ENCODE data around the gene GNAT2.

The GNAT2 gene

GRCh38 chr1:109565241-109565640 is 54.2 kb downstream of the GNAT2 start:
- Histone ChIP-seq H3F3A (ENCODE audit: control insufficient read depth, insufficient read depth) (no peaks in the 10 kb centered on the region), H3K4me3 (ENCODE audit: low read length) (no peak overlapping the region), H3K79me2 (ENCODE audit: control insufficient read depth, low read length) (peaks cover 98% of the 10 kb centered on the region), H3K9me2 (replicated peaks; ENCODE audit: control insufficient read depth, low read length) (no peaks in the 10 kb centered on the region), H4K20me1 (ENCODE audit: control insufficient read depth, insufficient read depth, low read depth, low read length) (peaks cover 14% of the 10 kb centered on the region; the same call in 1 of the 2 replicates), H3K4me1 (ENCODE audit: control insufficient read depth, low read length) (peaks cover 25% of the 10 kb centered on the region), H3K27me3 (ENCODE audit: control insufficient read depth, low read length) (no peaks in the 10 kb centered on the region), H3K9me3 (ENCODE audit: control insufficient read depth, insufficient read depth, low read length) (no peaks in the 10 kb centered on the region), H3K4me2 (ENCODE audit: low read length) (no peak overlapping the region), H3K27ac (ENCODE audit: low read depth, low read length) (no peak overlapping the region), H3K36me3 (ENCODE audit: control insufficient read depth, low read length) (no peaks in the 10 kb centered on the region)
- TF ChIP-seq, protein P1, sequence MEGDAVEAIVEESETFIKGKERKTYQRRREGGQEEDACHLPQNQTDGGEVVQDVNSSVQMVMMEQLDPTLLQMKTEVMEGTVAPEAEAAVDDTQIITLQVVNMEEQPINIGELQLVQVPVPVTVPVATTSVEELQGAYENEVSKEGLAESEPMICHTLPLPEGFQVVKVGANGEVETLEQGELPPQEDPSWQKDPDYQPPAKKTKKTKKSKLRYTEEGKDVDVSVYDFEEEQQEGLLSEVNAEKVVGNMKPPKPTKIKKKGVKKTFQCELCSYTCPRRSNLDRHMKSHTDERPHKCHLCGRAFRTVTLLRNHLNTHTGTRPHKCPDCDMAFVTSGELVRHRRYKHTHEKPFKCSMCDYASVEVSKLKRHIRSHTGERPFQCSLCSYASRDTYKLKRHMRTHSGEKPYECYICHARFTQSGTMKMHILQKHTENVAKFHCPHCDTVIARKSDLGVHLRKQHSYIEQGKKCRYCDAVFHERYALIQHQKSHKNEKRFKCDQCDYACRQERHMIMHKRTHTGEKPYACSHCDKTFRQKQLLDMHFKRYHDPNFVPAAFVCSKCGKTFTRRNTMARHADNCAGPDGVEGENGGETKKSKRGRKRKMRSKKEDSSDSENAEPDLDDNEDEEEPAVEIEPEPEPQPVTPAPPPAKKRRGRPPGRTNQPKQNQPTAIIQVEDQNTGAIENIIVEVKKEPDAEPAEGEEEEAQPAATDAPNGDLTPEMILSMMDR (IDR thresholded peaks at IDR 0.05; ENCODE audit: low read depth, low read length, poor library complexity, severe bottlenecking) = no peak
- TF ChIP-seq EZH2phosphoT487 (IDR thresholded peaks at IDR 0.05; ENCODE audit: borderline replicate concordance, low read length) = no peak

GRCh38 chr1:109564194-109564878 is 55.1 kb downstream of the GNAT2 start:
- Histone ChIP-seq H3K79me2 (ENCODE audit: control insufficient read depth, low read length) (peaks cover 99% of the 10 kb centered on the region), H3K36me3 (ENCODE audit: control insufficient read depth, low read length) (no peaks in the 10 kb centered on the region), H3K4me1 (ENCODE audit: control insufficient read depth, low read length) (peaks cover 25% of the 10 kb centered on the region), H3K27me3 (ENCODE audit: control insufficient read depth, low read length) (no peaks in the 10 kb centered on the region), H3F3A (ENCODE audit: control insufficient read depth, insufficient read depth) (no peaks in the 10 kb centered on the region), H3K9me3 (ENCODE audit: control insufficient read depth, insufficient read depth, low read length) (no peaks in the 10 kb centered on the region), H4K20me1 (ENCODE audit: control insufficient read depth, insufficient read depth, low read depth, low read length) (peaks cover 14% of the 10 kb centered on the region; the same call in 1 of the 2 replicates), H3K27ac (ENCODE audit: low read depth, low read length) (no peak overlapping the region), H3K9me2 (replicated peaks; ENCODE audit: control insufficient read depth, low read length) (no peaks in the 10 kb centered on the region), H3K4me3 (ENCODE audit: low read length) (no peak overlapping the region), H3K4me2 (ENCODE audit: low read length) (no peak overlapping the region)
- no peak for TF ChIP-seq EZH2phosphoT487 (IDR thresholded peaks at IDR 0.05; ENCODE audit: borderline replicate concordance, low read length)
- TF ChIP-seq, protein P1 (IDR thresholded peaks at IDR 0.05; ENCODE audit: low read depth, low read length, poor library complexity, severe bottlenecking) = no peak

- Histone ChIP-seq H3K36me3 (ENCODE audit: control insufficient read depth, low read length) (0 out of 2 replicates have a peak, but pooled peaks cover 6% of the 10 kb centered on the region), H3K79me2 (ENCODE audit: control insufficient read depth, low read length) (peaks cover 99% of the 10 kb centered on the region), H3K27ac (ENCODE audit: low read depth, low read length) (no peak overlapping the region), H4K20me1 (ENCODE audit: control insufficient read depth, insufficient read depth, low read depth, low read length) (peaks cover 21% of the 10 kb centered on the region; the same call in 1 of the 2 replicates), H3K27me3 (ENCODE audit: control insufficient read depth, low read length) (no peaks in the 10 kb centered on the region), H3K9me3 (ENCODE audit: control insufficient read depth, insufficient read depth, low read length) (no peaks in the 10 kb centered on the region), H3K4me3 (ENCODE audit: low read length) (no peak overlapping the region), H3K9me2 (replicated peaks; ENCODE audit: control insufficient read depth, low read length) (no peaks in the 10 kb centered on the region), H3K4me2 (ENCODE audit: low read length) (no peak overlapping the region), H3F3A (ENCODE audit: control insufficient read depth, insufficient read depth) (peaks cover 3% of the 10 kb centered on the region; the same call in 1 of the 2 replicates), H3K4me1 (ENCODE audit: control insufficient read depth, low read length) (peaks cover 16% of the 10 kb centered on the region)
- TF ChIP-seq, protein P1 (IDR thresholded peaks at IDR 0.05; ENCODE audit: low read depth, low read length, poor library complexity, severe bottlenecking) = no peak
- TF ChIP-seq EZH2phosphoT487 (IDR thresholded peaks at IDR 0.05; ENCODE audit: borderline replicate concordance, low read length) = no peak
Observed at GRCh38 chr1:109559995-109560394, 59.4 kb downstream of the GNAT2 start.
